ENCODE data around the gene MAML3. TPM values are rescaled to one million over a fixed set of nuclear protein-coding genes. Genes with fewer than 3 reads are reported as not detected.

MAML3 gene
- polyA plus RNA-seq, 1 donor (not counting 4 experiments of a cell fraction or from before 2014, with no cell fraction given), result 0.68 TPM

GRCh38 chr4:140185412-140186081 is 31.6 kb upstream of the MAML3 start:
- Histone ChIP-seq H3K79me2 (ENCODE audit: control insufficient read depth, insufficient read depth, low read length) (no peaks in the 10 kb centered on the region), H4K20me1 (ENCODE audit: control insufficient read depth, extremely low read depth, insufficient read depth, low read length) (no peaks in the 10 kb centered on the region), H3K9ac (ENCODE audit: control insufficient read depth, extremely low read depth, insufficient read depth, low read length) (no peak overlapping the region), H3K36me3 (ENCODE audit: control insufficient read depth in 2 of 2, extremely low read depth in 1 of 2, insufficient read depth in 2 of 2, low read length in 2 of 2) (no peaks in the 10 kb centered on the region), H3K27ac (ENCODE audit: control insufficient read depth, insufficient read depth, low read length) (no peak overlapping the region), H3K9me3 (ENCODE audit: control insufficient read depth, low read depth, low read length) (no peaks in the 10 kb centered on the region), H3K4me2 (ENCODE audit: control insufficient read depth, extremely low read depth, insufficient read depth, low read depth, low read length) (no peak overlapping the region), H3K27me3 (ENCODE audit: control insufficient read depth, extremely low read depth, insufficient read depth, low read length) (no peaks in the 10 kb centered on the region), H3K9me1 (ENCODE audit: control insufficient read depth, extremely low read depth, insufficient read depth, low read length) (no peaks in the 10 kb centered on the region), H3K4me3 (ENCODE audit: control insufficient read depth in 2 of 3, extremely low read depth in 1 of 3, insufficient read depth in 2 of 3, low read depth in 1 of 3, low read length in 3 of 3) (no peak overlapping the region), H2AFZ (ENCODE audit: control insufficient read depth, low read length) (no peak overlapping the region), H3K4me1 (ENCODE audit: control insufficient read depth, extremely low read depth, insufficient read depth, low read length) (peaks cover 25% of the 10 kb centered on the region)
- no peak for TF ChIP-seq CTCF (optimal IDR thresholded peaks at IDR 0.05 in 1 of 3, IDR thresholded peaks at IDR 0.05 in 1 of 3, conservative IDR thresholded peaks at IDR 0.05 in 1 of 3; ENCODE audit: extremely low read depth in 1 of 3, insufficient read depth in 2 of 3, low read length in 3 of 3)
- TF ChIP-seq EZH2 (IDR thresholded peaks at IDR 0.05; ENCODE audit: low read length), result no peak
- DNase-seq (ENCODE audit: low read depth, low spot score) (no peak), FAIRE-seq (no peak)
- dilution Hi-C loops (cut with MboI; ENCODE audit: extremely low pct_ligation_motif_present, low sequenced_read_pairs), result no loop called here

GRCh38 chr4:140183270-140183669 is 29.3 kb upstream of the MAML3 start:
- H2AFZ ChIP-seq (ENCODE audit: control insufficient read depth, low read length), result no peak overlapping the region
- dilution Hi-C loops (cut with MboI; ENCODE audit: extremely low pct_ligation_motif_present, low sequenced_read_pairs), result no loop called here
- no peak overlapping the region for H3K9ac ChIP-seq (ENCODE audit: control insufficient read depth, extremely low read depth, insufficient read depth, low read length)
- no peaks in the 10 kb centered on the region for H3K36me3 ChIP-seq (ENCODE audit: control insufficient read depth in 2 of 2, extremely low read depth in 1 of 2, insufficient read depth in 2 of 2, low read length in 2 of 2)
- H3K4me2 ChIP-seq (ENCODE audit: control insufficient read depth, extremely low read depth, insufficient read depth, low read depth, low read length), result no peak overlapping the region
- H3K4me3 ChIP-seq (ENCODE audit: control insufficient read depth in 2 of 3, extremely low read depth in 1 of 3, insufficient read depth in 2 of 3, low read depth in 1 of 3, low read length in 3 of 3), result no peak overlapping the region
- no peaks in the 10 kb centered on the region for H3K9me1 ChIP-seq (ENCODE audit: control insufficient read depth, extremely low read depth, insufficient read depth, low read length)
- H3K9me3 ChIP-seq (ENCODE audit: control insufficient read depth, low read depth, low read length), result no peaks in the 10 kb centered on the region
- no peaks in the 10 kb centered on the region for H3K27me3 ChIP-seq (ENCODE audit: control insufficient read depth, extremely low read depth, insufficient read depth, low read length)
- no peaks in the 10 kb centered on the region for H3K79me2 ChIP-seq (ENCODE audit: control insufficient read depth, insufficient read depth, low read length)
- FAIRE-seq, result no peak
- no peaks in the 10 kb centered on the region for H4K20me1 ChIP-seq (ENCODE audit: control insufficient read depth, extremely low read depth, insufficient read depth, low read length)
- peaks cover 19% of the 10 kb centered on the region for H3K4me1 ChIP-seq (ENCODE audit: control insufficient read depth, extremely low read depth, insufficient read depth, low read length)
- TF ChIP-seq EZH2 (IDR thresholded peaks at IDR 0.05; ENCODE audit: low read length), result no peak
- TF ChIP-seq CTCF (optimal IDR thresholded peaks at IDR 0.05 in 1 of 3, IDR thresholded peaks at IDR 0.05 in 1 of 3, conservative IDR thresholded peaks at IDR 0.05 in 1 of 3; ENCODE audit: extremely low read depth in 1 of 3, insufficient read depth in 2 of 3, low read length in 3 of 3), result no peak
- no peak overlapping the region for H3K27ac ChIP-seq (ENCODE audit: control insufficient read depth, insufficient read depth, low read length)
- DNase-seq (ENCODE audit: low read depth, low spot score), result no peak
